SU-DHL-6 (cell line): ENCODE results near the gene FFAR2.

Experiments used
- H2AFZ ChIP-seq: fragments of 200-600 bp; sonication (generic); 2 replicates; pipeline ENCODE4 v1.6.1; 2014; ENCODE audit warnings: low read depth, mild to moderate bottlenecking, moderate library complexity, mixed read lengths, antibody characterized with exemption, low read length; ENCODE audit not compliant: severe bottlenecking
- H3F3A ChIP-seq: fragments of 200-600 bp; shearing (Covaris generic); 2 replicates; pipeline ENCODE4 v1.6.0; 2016; ENCODE audit warnings: antibody characterized with exemption, mild to moderate bottlenecking; ENCODE audit not compliant: insufficient read depth
- H3K27ac ChIP-seq: fragments of 200-600 bp; sonication (generic); 2 replicates; pipeline ENCODE4 v1.5.1; 2016; ENCODE audit warnings: low read depth, mild to moderate bottlenecking, low read length, moderate library complexity, mixed read lengths
- H3K27me3 ChIP-seq: fragments of 200-600 bp; sonication (generic), shearing (Covaris generic); 2 replicates; pipeline ENCODE4 v1.6.0; 2014; ENCODE audit warnings: mild to moderate bottlenecking, low read length
- H3K36me3 ChIP-seq: fragments of 200-600 bp; sonication (generic); 2 replicates; pipeline ENCODE4 v1.6.1; 2014; ENCODE audit warnings: mild to moderate bottlenecking, low read length, mixed read lengths
- H3K4me2 ChIP-seq: fragments of 300-600, 200-600 bp; shearing (Covaris generic), sonication (generic); 2 replicates; pipeline ENCODE4 v1.6.0; 2014; ENCODE audit warnings: low read length, low read depth, mild to moderate bottlenecking; ENCODE audit not compliant: poor library complexity, severe bottlenecking
- H3K4me3 ChIP-seq: fragments of 200-600 bp; sonication (generic); 2 replicates; pipeline ENCODE4 v1.5.1; 2014; ENCODE audit warnings: antibody characterized with exemption, low read length, mild to moderate bottlenecking, mixed read lengths; ENCODE audit not compliant: insufficient read depth, poor library complexity, severe bottlenecking
- H3K79me2 ChIP-seq: fragments of 200-600 bp; sonication (generic); 2 replicates; pipeline ENCODE4 v1.6.1; 2014; ENCODE audit warnings: mild to moderate bottlenecking, low read length, moderate library complexity; ENCODE audit not compliant: insufficient read depth
- H3K9ac ChIP-seq: fragments of 200-600 bp; sonication (generic); 2 replicates; pipeline ENCODE4 v1.7.0; 2014; ENCODE audit warnings: mild to moderate bottlenecking, low read length
- H3K9me2 ChIP-seq: fragments of 200-600 bp; sonication (generic); replicated peaks from 2 replicates; pipeline ENCODE4 v1.6.1; 2014; ENCODE audit warnings: low read length; ENCODE audit not compliant: insufficient read depth
- H3K9me3 ChIP-seq: fragments of 200-600 bp; sonication (generic); 2 replicates; pipeline ENCODE4 v1.6.1; 2014; ENCODE audit warnings: low read length, mixed read lengths; ENCODE audit not compliant: insufficient read depth
- H4K20me1 ChIP-seq: fragments of 200-600 bp; sonication (generic); 2 replicates; pipeline ENCODE4 v1.6.1; 2014; ENCODE audit warnings: low read depth, mild to moderate bottlenecking, antibody characterized with exemption, low read length, moderate library complexity, mixed read lengths
- EZH2phosphoT487 ChIP-seq: fragments of 200-600 bp; sonication (generic), shearing (Covaris generic); conservative IDR thresholded peaks from 2 replicates; pipeline ENCODE4 v1.6.1; 2018; ENCODE audit warnings: mild to moderate bottlenecking, antibody characterized with exemption, low read length, moderate library complexity, mixed read lengths
- TF ChIP-seq, protein P1 (sequence below): fragments of 200-600 bp; sonication (generic); IDR thresholded peaks from one replicate; pipeline ENCODE4 v1.5.1; 2017; ENCODE audit warnings: antibody characterized with exemption, mild to moderate bottlenecking, low read length, moderate library complexity; ENCODE audit not compliant: insufficient read depth, poor library complexity, severe bottlenecking

The FFAR2 gene

DNA sequence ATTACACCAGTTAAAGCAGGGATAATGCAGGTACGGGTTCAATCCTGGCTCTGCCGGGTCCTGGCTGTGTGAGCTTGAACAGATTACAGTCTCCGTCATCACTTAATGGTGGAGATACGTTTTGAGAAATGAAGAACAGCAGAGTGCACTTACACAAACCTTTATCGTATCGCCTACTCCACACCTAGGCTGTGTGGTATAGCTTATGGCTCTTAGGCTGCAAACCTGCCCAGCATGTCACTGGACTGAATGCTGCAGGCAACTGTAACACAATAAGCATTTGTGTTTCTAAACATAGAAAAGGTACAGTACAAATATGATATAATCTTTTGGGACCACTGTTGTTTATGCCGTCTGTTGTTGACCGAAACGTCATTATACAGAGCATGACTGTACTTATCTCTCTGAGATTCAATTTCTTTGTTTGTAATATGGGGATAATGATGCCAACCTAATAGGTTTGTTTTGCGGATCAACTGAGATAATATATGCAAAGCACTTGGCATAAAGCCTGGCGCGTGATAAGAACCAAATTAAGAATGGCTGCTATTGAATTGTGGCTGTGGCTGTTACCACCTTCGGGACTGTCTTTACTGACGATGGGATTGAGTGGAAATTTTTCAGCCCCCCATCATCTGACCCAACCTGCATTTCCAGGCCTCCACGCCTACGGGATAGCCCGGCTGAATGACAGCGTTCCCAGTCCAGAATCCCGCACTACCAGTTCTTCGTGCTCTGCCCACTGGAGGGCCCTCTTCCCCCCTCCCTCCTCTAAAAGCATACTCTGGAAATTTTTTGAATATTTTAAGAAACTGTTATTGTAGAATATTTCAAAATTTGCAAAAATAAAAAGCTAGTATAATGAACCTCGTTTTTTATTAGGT, 31.0 kb downstream of the FFAR2 start:
- Histone ChIP-seq H4K20me1 (no peaks in the 10 kb centered on the region), H3K9ac (no peak overlapping the region), H3K79me2 (no peaks in the 10 kb centered on the region), H3F3A (no peaks in the 10 kb centered on the region), H3K36me3 (no peaks in the 10 kb centered on the region), H3K9me2 (no peaks in the 10 kb centered on the region), H2AFZ (no peak overlapping the region), H3K4me3 (no peak overlapping the region), H3K27me3 (no peaks in the 10 kb centered on the region), H3K4me2 (no peak overlapping the region), H3K9me3 (no peaks in the 10 kb centered on the region), H3K27ac (no peak overlapping the region)
- TF ChIP-seq EZH2phosphoT487 = no peak
- TF ChIP-seq, protein P1, sequence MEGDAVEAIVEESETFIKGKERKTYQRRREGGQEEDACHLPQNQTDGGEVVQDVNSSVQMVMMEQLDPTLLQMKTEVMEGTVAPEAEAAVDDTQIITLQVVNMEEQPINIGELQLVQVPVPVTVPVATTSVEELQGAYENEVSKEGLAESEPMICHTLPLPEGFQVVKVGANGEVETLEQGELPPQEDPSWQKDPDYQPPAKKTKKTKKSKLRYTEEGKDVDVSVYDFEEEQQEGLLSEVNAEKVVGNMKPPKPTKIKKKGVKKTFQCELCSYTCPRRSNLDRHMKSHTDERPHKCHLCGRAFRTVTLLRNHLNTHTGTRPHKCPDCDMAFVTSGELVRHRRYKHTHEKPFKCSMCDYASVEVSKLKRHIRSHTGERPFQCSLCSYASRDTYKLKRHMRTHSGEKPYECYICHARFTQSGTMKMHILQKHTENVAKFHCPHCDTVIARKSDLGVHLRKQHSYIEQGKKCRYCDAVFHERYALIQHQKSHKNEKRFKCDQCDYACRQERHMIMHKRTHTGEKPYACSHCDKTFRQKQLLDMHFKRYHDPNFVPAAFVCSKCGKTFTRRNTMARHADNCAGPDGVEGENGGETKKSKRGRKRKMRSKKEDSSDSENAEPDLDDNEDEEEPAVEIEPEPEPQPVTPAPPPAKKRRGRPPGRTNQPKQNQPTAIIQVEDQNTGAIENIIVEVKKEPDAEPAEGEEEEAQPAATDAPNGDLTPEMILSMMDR = no peak

DNA sequence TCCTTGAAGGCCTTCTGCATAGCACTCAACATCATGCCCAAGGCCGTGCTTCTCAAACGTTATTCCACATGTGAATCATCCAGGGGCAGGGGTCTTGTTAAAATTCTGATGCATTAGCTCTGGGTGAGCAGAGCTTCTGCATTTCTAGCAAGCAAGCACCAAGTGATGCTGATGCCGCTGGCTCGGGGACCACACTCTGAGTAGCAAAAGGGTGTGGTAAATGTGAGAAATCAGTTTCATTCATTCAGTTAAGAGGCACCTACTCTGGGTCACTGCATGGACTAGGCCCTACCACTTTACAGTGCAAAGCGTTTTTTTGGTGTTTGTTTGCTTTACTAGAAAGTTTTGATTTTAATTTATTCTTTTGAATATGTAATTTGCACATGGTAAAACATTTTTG, 35.0 kb downstream of the FFAR2 start:
- Histone ChIP-seq H3K9me3 (no peaks in the 10 kb centered on the region), H3K36me3 (no peaks in the 10 kb centered on the region), H3K27ac (no peak overlapping the region), H3K9me2 (no peaks in the 10 kb centered on the region), H3K79me2 (no peaks in the 10 kb centered on the region), H2AFZ (no peak overlapping the region), H4K20me1 (no peaks in the 10 kb centered on the region), H3K9ac (no peak overlapping the region), H3K4me2 (no peak overlapping the region), H3K27me3 (no peaks in the 10 kb centered on the region), H3F3A (no peaks in the 10 kb centered on the region), H3K4me3 (no peak overlapping the region)
- TF ChIP-seq, protein P1 = no peak
- TF ChIP-seq EZH2phosphoT487 = no peak

DNA sequence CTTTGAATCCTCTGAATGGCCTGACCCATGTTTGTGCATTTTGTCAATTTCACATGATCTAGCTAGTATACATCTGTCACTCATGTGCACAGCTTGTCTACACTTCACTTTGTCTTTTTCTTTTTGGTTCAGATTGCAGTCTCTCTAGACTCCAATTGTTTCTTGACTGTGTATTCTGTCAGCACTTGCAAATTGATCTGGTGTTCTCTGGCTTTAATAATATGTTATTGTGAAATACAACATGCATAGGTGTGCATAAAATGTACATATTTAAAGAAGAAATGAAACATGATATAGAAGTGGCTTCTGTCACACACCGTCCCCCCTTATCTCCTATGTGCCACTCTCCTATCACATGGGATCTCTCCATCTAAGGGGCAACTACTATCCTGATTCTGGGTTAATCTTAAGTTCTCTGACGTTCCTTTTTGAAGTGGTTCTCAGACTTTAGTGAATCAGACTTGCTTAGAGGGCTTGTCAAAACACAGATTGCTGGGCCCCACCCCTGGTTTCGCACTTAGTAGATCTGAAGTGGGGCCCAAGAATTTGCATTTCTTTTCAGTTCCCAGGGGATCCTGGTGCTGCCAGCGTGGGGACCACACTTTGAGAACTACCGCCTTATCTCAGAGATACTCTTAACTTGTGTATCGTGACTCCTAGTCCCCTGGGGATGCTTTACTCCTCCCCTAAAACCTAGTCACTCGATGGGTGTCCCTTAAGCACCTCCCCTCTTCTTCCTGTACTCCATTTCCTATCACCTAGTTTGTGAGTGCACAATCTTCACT, 36.4 kb downstream of the FFAR2 start:
- Histone ChIP-seq H3K9ac (no peak overlapping the region), H3K9me3 (no peaks in the 10 kb centered on the region), H3F3A (no peaks in the 10 kb centered on the region), H3K27me3 (no peaks in the 10 kb centered on the region), H3K36me3 (no peaks in the 10 kb centered on the region), H3K4me3 (no peak overlapping the region), H4K20me1 (no peaks in the 10 kb centered on the region), H3K79me2 (no peaks in the 10 kb centered on the region), H3K9me2 (no peaks in the 10 kb centered on the region), H3K4me2 (no peak overlapping the region), H3K27ac (no peak overlapping the region), H2AFZ (no peak overlapping the region)
- TF ChIP-seq, protein P1 = no peak
- no peak for TF ChIP-seq EZH2phosphoT487
